ENCODE data around the gene CCDC80.

DNA sequence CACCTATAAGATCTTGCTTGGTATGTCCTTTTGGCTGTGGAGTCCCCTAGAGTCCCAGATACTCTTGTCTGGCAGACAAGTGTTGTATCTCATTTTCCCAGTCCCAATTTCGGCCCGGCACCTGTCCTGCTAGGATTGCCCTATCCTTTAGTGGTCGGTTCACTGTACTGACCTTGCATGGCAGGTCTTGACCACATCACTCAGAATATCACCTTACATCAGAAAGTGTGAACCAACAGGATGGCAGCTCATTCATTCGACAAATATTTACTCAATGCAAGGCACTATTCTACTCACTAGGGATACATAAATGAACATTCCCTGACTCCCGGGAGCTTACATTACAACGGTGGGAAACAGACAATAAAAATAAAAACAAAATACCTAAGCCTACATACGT lies 5.7 kb upstream of the CCDC80 start:
- no peak for TF ChIP-seq POLR2AphosphoS5 (IDR thresholded peaks at IDR 0.05)
- TF ChIP-seq, protein P1, sequence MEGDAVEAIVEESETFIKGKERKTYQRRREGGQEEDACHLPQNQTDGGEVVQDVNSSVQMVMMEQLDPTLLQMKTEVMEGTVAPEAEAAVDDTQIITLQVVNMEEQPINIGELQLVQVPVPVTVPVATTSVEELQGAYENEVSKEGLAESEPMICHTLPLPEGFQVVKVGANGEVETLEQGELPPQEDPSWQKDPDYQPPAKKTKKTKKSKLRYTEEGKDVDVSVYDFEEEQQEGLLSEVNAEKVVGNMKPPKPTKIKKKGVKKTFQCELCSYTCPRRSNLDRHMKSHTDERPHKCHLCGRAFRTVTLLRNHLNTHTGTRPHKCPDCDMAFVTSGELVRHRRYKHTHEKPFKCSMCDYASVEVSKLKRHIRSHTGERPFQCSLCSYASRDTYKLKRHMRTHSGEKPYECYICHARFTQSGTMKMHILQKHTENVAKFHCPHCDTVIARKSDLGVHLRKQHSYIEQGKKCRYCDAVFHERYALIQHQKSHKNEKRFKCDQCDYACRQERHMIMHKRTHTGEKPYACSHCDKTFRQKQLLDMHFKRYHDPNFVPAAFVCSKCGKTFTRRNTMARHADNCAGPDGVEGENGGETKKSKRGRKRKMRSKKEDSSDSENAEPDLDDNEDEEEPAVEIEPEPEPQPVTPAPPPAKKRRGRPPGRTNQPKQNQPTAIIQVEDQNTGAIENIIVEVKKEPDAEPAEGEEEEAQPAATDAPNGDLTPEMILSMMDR (IDR thresholded peaks at IDR 0.05) = no peak
- TF ChIP-seq EP300 (IDR thresholded peaks at IDR 0.05) = no peak
